ENCODE results near the gene HS3ST3B1.

DNA sequence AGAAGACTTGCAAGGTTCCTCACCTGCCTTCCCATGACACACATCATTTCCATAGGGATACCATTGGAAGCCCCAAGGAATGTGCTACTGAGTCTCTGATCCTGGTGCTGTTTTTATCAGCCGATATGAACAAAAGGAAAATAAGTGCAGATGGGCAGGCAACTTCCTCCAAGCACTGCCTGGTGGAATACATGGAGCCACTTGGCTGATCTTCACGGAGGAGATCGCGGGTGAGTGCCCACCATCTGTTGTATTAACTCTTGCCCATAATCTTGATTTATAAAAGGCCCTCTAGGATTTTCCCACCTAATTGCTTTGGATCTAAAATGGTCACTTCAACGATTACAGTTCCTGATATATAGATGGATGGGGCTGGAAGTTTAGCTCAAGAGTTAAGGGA lies 39.5 kb upstream of the HS3ST3B1 start:
- no peak for TF ChIP-seq POLR2A (IDR thresholded peaks at IDR 0.05)
- TF ChIP-seq, protein P1, sequence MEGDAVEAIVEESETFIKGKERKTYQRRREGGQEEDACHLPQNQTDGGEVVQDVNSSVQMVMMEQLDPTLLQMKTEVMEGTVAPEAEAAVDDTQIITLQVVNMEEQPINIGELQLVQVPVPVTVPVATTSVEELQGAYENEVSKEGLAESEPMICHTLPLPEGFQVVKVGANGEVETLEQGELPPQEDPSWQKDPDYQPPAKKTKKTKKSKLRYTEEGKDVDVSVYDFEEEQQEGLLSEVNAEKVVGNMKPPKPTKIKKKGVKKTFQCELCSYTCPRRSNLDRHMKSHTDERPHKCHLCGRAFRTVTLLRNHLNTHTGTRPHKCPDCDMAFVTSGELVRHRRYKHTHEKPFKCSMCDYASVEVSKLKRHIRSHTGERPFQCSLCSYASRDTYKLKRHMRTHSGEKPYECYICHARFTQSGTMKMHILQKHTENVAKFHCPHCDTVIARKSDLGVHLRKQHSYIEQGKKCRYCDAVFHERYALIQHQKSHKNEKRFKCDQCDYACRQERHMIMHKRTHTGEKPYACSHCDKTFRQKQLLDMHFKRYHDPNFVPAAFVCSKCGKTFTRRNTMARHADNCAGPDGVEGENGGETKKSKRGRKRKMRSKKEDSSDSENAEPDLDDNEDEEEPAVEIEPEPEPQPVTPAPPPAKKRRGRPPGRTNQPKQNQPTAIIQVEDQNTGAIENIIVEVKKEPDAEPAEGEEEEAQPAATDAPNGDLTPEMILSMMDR (IDR thresholded peaks at IDR 0.05), result no peak
